BE2C (cell line): Measurements from ENCODE around the gene LRRN4. TPM values are rescaled to one million over a fixed set of nuclear protein-coding genes. Genes with fewer than 3 reads are reported as not detected.

Experiments used
- DNase-seq: peaks from one replicate; pipeline ENCODE4 v3.0.0-alpha.2; 2020
- H3K27me3 ChIP-seq: fragments of 250-450 bp; sonication (Bioruptor Pico); 2 replicates; pipeline ENCODE4 v1.5.1; 2020; ENCODE audit warnings: mild to moderate bottlenecking
- H3K36me3 ChIP-seq: fragments of 250-450 bp; sonication (Bioruptor Pico); 2 replicates; pipeline ENCODE4 v1.5.1; 2020; ENCODE audit warnings: mild to moderate bottlenecking
- H3K4me1 ChIP-seq: fragments of 250-450 bp; sonication (Bioruptor Pico); 2 replicates; pipeline ENCODE4 v1.5.1; 2020
- H3K4me3 ChIP-seq: 2 replicates; pipeline ENCODE4 v1.5.1; 2011; ENCODE audit warnings: low read depth, low read length
- H3K9me3 ChIP-seq: fragments of 250-450 bp; sonication (Bioruptor Pico); 2 replicates; pipeline ENCODE4 v1.5.1; 2020
- CTCF ChIP-seq: IDR thresholded peaks from 2 replicates; pipeline ENCODE4 v1.5.1; 2012; ENCODE audit warnings: mild to moderate bottlenecking, low read depth, low read length
- polyA plus RNA-seq: library from polyadenylated mRNA; unstranded; fragments of >200 nt; gene quantifications from one replicate; pipeline ENCODE4 v1.2.1, GENCODE V29; 2012; ENCODE audit warnings: low read depth, missing spikeins; ENCODE audit not compliant: insufficient read length, insufficient read depth

Gene LRRN4
- not detected for polyA plus RNA-seq

DNA sequence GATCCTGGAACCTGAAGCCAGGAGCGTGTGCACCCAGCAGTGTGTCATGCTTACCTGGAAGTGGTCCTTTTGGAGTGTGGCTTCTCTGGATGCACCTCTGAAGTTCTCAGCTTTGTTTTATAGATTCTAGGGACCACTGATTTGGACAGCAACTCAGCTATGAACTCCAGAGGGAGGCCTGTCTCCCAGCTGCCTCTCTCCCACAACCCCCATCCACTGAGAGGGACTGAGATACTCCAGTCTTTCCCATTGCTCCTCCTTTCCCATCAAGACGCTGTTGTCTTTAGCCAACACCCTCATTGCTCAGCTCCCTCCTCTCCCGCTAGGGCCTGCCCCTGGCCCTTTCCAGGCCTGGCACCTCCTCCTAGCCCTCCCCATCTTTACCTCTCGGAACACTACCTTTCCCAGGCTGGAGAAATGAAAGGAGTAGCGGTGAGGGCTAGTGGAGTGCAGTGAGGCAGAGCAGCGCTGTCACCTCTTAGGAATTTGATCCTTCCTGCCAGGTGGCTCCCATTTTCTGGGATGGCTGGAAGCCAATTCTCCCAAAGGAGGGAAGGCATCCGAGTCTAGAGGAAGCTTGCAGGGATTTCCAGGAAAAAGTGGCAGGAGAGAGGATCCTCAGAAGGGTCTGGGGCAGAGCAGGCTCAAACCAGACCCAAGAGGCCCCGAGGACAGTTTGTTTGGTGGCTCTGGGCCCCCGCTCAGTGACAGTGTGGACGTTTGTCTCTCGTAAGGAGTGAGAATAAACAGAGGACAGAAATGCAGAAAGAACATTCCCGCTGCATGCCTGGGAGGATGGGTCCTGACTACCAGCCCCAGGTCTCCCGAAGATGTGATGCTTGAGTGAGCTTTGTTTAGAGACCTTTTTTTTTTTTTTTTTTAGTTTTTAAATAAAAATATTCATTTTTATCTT lies at the start of gene LRRN4:
Gene LRRN4, minus strand, starts transcription at position 285 of the 913 bp plus-strand sequence. CDS start 1,261 bp downstream, outside the sequence.
- Histone ChIP-seq H3K36me3 (no peaks in the 10 kb centered on the region), H3K4me1 (peaks cover 9% of the 10 kb centered on the region), H3K4me3 (peak within 1 kb of the TSS; percentile 48), H3K27me3 (peaks cover 47% of the 10 kb centered on the region), H3K9me3 (no peaks in the 10 kb centered on the region)
- DNase-seq: no peak
- no peak for TF ChIP-seq CTCF

DNA sequence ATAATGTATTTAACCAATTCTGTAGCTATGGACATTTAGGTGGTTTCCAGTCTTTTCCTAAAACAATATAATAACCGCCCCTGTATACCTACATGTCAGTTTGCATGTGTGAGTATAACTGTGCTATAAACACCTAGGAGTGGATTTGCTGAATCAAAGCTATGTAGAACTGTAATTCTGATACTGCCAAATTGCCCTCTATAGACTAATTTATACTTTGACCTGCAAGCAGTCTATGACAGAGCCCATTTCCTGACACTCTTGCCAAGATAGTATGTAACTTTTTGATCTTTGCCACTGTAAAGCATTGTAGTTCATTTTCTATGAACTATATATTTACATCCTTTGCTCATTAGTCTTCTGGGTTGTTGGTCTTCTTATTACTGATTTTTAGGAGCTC lies 49.4 kb upstream of the LRRN4 start:
- no peaks in the 10 kb centered on the region for H3K36me3 ChIP-seq

DNA sequence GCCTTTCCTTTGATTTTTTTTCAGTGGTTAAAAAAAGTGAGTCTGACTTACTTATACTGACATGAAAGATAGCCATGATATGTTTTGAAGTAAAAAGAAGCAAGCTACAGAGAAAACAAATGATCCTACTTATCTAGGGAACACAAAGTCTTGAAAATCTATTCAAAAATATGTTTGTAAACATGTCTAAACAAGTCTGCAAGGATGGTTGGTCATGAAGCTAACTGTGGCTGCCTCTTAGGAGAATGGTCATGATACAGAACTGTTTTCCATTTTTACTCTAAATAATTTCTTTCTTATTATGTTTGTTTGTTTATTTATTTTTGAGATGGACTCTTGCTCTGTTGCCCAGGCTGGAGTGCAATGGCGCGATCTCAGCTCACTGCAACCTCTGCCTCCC lies 47.5 kb upstream of the LRRN4 start:
- no peak for TF ChIP-seq CTCF
- Histone ChIP-seq H3K27me3 (peaks cover 11% of the 10 kb centered on the region), H3K4me3 (no peak overlapping the region), H3K4me1 (no peaks in the 10 kb centered on the region; the same call in 1 of the 2 replicates), H3K9me3 (no peaks in the 10 kb centered on the region), H3K36me3 (no peaks in the 10 kb centered on the region)
- DNase-seq: no peak

More for the DNA sequence above, 49.4 kb upstream of the LRRN4 start:
- no peaks in the 10 kb centered on the region; the same call in 1 of the 2 replicates for H3K4me1 ChIP-seq
- H3K27me3 ChIP-seq: peaks cover 4% of the 10 kb centered on the region
- no peak overlapping the region for H3K4me3 ChIP-seq
- no peaks in the 10 kb centered on the region for H3K9me3 ChIP-seq
- DNase-seq: no peak
- TF ChIP-seq CTCF: no peak

- H3K36me3 ChIP-seq: no peaks in the 10 kb centered on the region
- no peak overlapping the region for H3K4me3 ChIP-seq
- no peak for TF ChIP-seq CTCF
- DNase-seq: no peak
- H3K27me3 ChIP-seq: peaks cover 15% of the 10 kb centered on the region
- no peaks in the 10 kb centered on the region for H3K9me3 ChIP-seq
- H3K4me1 ChIP-seq: no peaks in the 10 kb centered on the region; the same call in 1 of the 2 replicates
Measured at GRCh38 chr20:6100246-6100645, 46.4 kb upstream of the LRRN4 start.

GRCh38 chr20:6099819-6100218 lies 46.0 kb upstream of the LRRN4 start:
- Histone ChIP-seq H3K27me3 (peaks cover 15% of the 10 kb centered on the region), H3K4me1 (no peaks in the 10 kb centered on the region; the same call in 1 of the 2 replicates), H3K36me3 (no peaks in the 10 kb centered on the region), H3K9me3 (no peaks in the 10 kb centered on the region), H3K4me3 (no peak overlapping the region)
- DNase-seq: no peak
- no peak for TF ChIP-seq CTCF

DNA sequence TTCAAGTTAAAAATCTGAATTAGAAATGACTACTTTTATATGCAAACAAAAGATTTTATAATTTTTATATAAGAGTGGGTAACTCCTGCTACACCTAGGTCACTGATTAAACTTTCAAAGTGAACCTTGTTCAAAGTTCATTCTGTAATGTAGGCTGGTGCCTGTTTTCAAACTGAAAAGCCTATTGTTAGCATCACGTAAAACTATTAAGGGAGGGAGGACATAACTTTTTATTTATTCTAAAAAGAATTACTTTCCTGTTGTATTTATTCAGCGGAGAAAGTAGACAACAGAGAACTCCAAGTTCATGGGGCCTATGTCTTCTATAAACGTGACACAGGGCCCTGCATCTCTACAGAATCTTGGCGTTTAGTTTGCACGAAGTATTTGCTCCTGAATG lies 41.5 kb upstream of the LRRN4 start:
- Histone ChIP-seq H3K36me3 (no peaks in the 10 kb centered on the region), H3K9me3 (no peaks in the 10 kb centered on the region)
- no peak for TF ChIP-seq CTCF

More for the DNA sequence above, 41.5 kb upstream of the LRRN4 start:
- no peak for DNase-seq
- Histone ChIP-seq H3K4me3 (no peak overlapping the region), H3K4me1 (no peaks in the 10 kb centered on the region), H3K27me3 (peaks cover 21% of the 10 kb centered on the region)
